ENCODE results near the gene PAX8. TPM values are rescaled to one million over a fixed set of nuclear protein-coding genes. Genes with fewer than 3 reads are reported as not detected.

Gene PAX8
- total and polyA plus RNA-seq, 2 donors (not counting 1 experiment from before 2014, with no cell fraction given) = 0.45 to 0.64 TPM

DNA sequence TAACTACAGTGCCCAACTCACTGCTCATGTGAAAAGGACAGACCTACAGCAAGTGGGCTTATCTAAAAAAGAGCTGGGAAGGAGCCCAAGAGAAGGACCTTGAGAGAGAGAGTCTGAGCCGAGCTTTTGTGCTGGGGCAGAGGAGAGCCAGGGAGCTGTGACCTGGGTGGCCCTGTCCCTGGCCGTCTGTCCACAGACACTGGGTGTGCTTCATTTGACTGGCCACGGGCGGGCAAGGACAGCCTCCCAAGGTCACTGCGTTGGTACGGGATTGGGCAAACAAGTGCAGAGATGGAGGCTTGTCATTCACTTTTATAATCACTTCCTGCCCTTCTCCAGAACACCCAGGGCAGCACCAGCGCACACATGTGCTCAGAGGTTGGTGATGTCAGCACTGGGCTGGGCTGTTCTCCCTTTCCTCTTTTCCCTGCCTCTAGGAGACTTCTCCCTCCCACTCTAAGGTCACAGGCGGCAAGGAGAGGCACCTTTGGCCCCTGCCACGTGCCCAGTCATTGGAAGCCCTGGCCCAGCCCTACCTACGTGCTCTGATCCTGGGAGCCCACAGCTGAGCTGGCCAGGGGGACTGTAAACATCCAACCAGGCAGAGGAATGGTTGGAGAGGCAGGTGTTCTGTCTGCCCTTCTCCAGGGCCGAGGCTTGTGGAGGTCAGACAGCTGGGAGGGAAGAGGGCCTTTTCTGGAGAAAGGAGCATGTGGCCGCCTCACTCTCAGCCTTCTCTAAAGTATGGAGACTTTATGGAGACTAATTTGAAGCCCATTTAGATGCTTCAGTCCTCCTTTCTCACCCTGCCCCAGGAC, 111.4 kb downstream of the PAX8 start:
- intact Hi-C loops (cut with micrococcal nuclease) = no loop called here
- Mint-ChIP-seq H3K27me3 (no peaks in the 10 kb centered on the region), H3K4me3 (no peak overlapping the region), H3K9me3 (ENCODE audit: insufficient read depth) (no peaks in the 10 kb centered on the region), H3K4me1 (peaks cover 41% of the 10 kb centered on the region), H3K27ac (peak overlapping the region; percentile 73)
- Histone ChIP-seq H3K9ac (ENCODE audit: low read length) (no peak overlapping the region), H3K4me2 (replicated peaks; ENCODE audit: low read depth, low read length, poor library complexity, severe bottlenecking) (peak overlapping the region; percentile 62), H3K79me2 (ENCODE audit: control insufficient read depth, insufficient read depth, low read length) (peaks cover 74% of the 10 kb centered on the region), H3K27me3 (replicated peaks in 1 of 4; ENCODE audit: control extremely low read depth in 1 of 4, control insufficient read depth in 3 of 4, insufficient read depth in 4 of 4, low read length in 3 of 4) (no peaks in the 10 kb centered on the region), H3K36me3 (replicated peaks in 1 of 2; ENCODE audit: control extremely low read depth in 1 of 2, control insufficient read depth in 1 of 2, extremely low read depth in 1 of 2, insufficient read depth in 2 of 2, low read length in 1 of 2) (no peaks in the 10 kb centered on the region), H2AFZ (ENCODE audit: insufficient read depth, low read depth, low read length, poor library complexity, severe bottlenecking) (no peak overlapping the region), H4K20me1 (ENCODE audit: control insufficient read depth, insufficient read depth, low read length, poor library complexity, severe bottlenecking) (no peaks in the 10 kb centered on the region), H3K9me3 (ENCODE audit: control extremely low read depth in 1 of 3, control insufficient read depth in 2 of 3, insufficient read depth in 1 of 3, low read length in 2 of 3) (peaks cover 0 to 4% (median 0%) of the 10 kb centered on the region in 3 donors), H3K4me3 (ENCODE audit: control extremely low read depth in 1 of 5, extremely low read depth in 1 of 5, insufficient read depth in 1 of 5, low read depth in 2 of 5, low read length in 4 of 5) (no peak overlapping the region), H3K4me1 (ENCODE audit: control insufficient read depth in 2 of 2, insufficient read depth in 2 of 2, low read length in 2 of 2) (peaks cover 37 to 44% of the 10 kb centered on the region in 2 donors), H3K27ac (ENCODE audit: low read length in 2 of 2) (peak overlapping the region in 1 of 2 donors; percentile 70)
- DNase-seq = no peak
- ChIA-PET CTCF (interaction anchor here (1.1 to 18.3 kb wide), 2 partner anchors 28 to 31 kb away, joined by 3 to 327 read pairs; no protein-coding TSS in a partner anchor), POLR2A (no interaction called here)
- no peak for TF ChIP-seq EZH2 (IDR thresholded peaks at IDR 0.05; ENCODE audit: borderline replicate concordance, insufficient read depth, low read depth, low read length, poor library complexity, severe bottlenecking)
- TF ChIP-seq, protein P1, sequence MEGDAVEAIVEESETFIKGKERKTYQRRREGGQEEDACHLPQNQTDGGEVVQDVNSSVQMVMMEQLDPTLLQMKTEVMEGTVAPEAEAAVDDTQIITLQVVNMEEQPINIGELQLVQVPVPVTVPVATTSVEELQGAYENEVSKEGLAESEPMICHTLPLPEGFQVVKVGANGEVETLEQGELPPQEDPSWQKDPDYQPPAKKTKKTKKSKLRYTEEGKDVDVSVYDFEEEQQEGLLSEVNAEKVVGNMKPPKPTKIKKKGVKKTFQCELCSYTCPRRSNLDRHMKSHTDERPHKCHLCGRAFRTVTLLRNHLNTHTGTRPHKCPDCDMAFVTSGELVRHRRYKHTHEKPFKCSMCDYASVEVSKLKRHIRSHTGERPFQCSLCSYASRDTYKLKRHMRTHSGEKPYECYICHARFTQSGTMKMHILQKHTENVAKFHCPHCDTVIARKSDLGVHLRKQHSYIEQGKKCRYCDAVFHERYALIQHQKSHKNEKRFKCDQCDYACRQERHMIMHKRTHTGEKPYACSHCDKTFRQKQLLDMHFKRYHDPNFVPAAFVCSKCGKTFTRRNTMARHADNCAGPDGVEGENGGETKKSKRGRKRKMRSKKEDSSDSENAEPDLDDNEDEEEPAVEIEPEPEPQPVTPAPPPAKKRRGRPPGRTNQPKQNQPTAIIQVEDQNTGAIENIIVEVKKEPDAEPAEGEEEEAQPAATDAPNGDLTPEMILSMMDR (IDR thresholded peaks at IDR 0.05) = no peak
- 89% methylated on average over 10 of the region's 12 CpGs for WGBS (ENCODE audit: insufficient coverage)
- ATAC-seq (ENCODE audit: low read depth) = no peak

DNA sequence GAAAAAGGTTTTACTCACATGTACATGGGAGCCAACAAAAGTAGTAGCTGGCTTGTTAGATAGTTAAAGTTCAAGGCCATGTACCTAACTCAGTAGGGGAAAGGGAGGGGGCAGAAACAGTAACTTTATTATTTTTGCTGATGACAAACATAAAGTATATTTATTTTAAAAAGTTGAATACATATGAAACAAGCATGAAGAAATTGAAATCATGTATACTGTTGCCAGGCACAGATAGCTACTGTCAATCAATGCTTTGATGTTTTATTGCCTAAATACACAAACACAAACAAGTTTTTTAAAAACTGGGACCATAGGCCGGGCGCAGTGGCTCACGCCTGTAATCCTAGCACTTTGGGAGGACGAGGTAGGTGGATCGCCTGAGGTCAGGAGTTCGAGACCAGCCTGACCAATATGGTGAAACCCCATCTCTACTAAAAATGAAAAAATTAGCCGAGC, 112.5 kb downstream of the PAX8 start:
- Histone ChIP-seq H3K36me3 (replicated peaks in 1 of 2; ENCODE audit: control extremely low read depth in 1 of 2, control insufficient read depth in 1 of 2, extremely low read depth in 1 of 2, insufficient read depth in 2 of 2, low read length in 1 of 2) (no peaks in the 10 kb centered on the region), H3K4me3 (ENCODE audit: control extremely low read depth in 1 of 5, extremely low read depth in 1 of 5, insufficient read depth in 1 of 5, low read depth in 2 of 5, low read length in 4 of 5) (no peak overlapping the region), H3K27me3 (replicated peaks in 1 of 4; ENCODE audit: control extremely low read depth in 1 of 4, control insufficient read depth in 3 of 4, insufficient read depth in 4 of 4, low read length in 3 of 4) (no peaks in the 10 kb centered on the region), H2AFZ (ENCODE audit: insufficient read depth, low read depth, low read length, poor library complexity, severe bottlenecking) (no peak overlapping the region), H3K9me3 (ENCODE audit: control extremely low read depth in 1 of 3, control insufficient read depth in 2 of 3, insufficient read depth in 1 of 3, low read length in 2 of 3) (peaks cover 0 to 4% (median 0%) of the 10 kb centered on the region in 3 donors), H4K20me1 (ENCODE audit: control insufficient read depth, insufficient read depth, low read length, poor library complexity, severe bottlenecking) (no peaks in the 10 kb centered on the region), H3K79me2 (ENCODE audit: control insufficient read depth, insufficient read depth, low read length) (peaks cover 63% of the 10 kb centered on the region), H3K9ac (ENCODE audit: low read length) (no peak overlapping the region), H3K4me1 (ENCODE audit: control insufficient read depth in 2 of 2, insufficient read depth in 2 of 2, low read length in 2 of 2) (peaks cover 32 to 33% of the 10 kb centered on the region in 2 donors), H3K27ac (ENCODE audit: low read length in 2 of 2) (no peak overlapping the region), H3K4me2 (replicated peaks; ENCODE audit: low read depth, low read length, poor library complexity, severe bottlenecking) (no peak overlapping the region)
- POLR2A ChIA-PET = no interaction called here
- H3K4me1 Mint-ChIP-seq = peaks cover 30% of the 10 kb centered on the region
- 96% methylated on average over 5 of the region's 7 CpGs for WGBS (ENCODE audit: insufficient coverage)
- DNase-seq (no peak), ATAC-seq (ENCODE audit: low read depth) (no peak)
- TF ChIP-seq, protein P1 (IDR thresholded peaks at IDR 0.05) = no peak
- no peak for TF ChIP-seq EZH2 (IDR thresholded peaks at IDR 0.05; ENCODE audit: borderline replicate concordance, insufficient read depth, low read depth, low read length, poor library complexity, severe bottlenecking)
- no peak overlapping the region for H3K4me3 Mint-ChIP-seq
- H3K9me3 Mint-ChIP-seq (ENCODE audit: insufficient read depth) = no peaks in the 10 kb centered on the region
- CTCF ChIA-PET = interaction anchor here (1.3 to 18.3 kb wide), 4 partner anchors 8 to 32 kb away, joined by 3 to 327 read pairs (median 6); no protein-coding TSS in a partner anchor
- H3K27ac Mint-ChIP-seq = no peak overlapping the region
- no peaks in the 10 kb centered on the region for H3K27me3 Mint-ChIP-seq
- intact Hi-C loops (cut with micrococcal nuclease) = no loop called here
